NCI-H187 (cell line): ENCODE measurements around the gene PDZRN4.
"Not testable (repeated sequence)": the region's sequence is repeated elsewhere in the genome, so short reads cannot be mapped to it uniquely, and the experiment has no call there.

ENCODE experiments used
- DNase-seq, 2 experiments: peaks; one replicate each; lab custom pipeline; 2025; lab: John Stamatoyannopoulos, UW

The PDZRN4 gene

DNA sequence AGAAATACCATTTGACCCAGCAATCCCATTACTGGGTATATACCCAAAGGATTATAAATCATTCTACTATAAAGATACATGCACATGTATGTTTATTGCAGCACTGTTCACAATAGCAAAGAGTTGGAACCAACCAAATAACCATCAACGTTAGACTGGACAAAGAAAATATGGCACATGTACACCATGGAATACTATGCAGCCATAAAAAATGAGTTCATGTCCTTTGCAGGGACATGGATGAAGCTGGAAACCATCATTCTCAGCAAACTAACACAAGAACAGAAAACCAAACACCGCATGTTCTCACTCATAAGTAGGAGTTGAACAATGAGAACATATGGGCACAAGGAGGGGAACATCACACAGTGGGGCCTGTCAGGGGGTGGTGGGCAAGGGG, 97.3 kb downstream of the PDZRN4 start:
- not testable (repeated sequence) for DNase-seq

DNA sequence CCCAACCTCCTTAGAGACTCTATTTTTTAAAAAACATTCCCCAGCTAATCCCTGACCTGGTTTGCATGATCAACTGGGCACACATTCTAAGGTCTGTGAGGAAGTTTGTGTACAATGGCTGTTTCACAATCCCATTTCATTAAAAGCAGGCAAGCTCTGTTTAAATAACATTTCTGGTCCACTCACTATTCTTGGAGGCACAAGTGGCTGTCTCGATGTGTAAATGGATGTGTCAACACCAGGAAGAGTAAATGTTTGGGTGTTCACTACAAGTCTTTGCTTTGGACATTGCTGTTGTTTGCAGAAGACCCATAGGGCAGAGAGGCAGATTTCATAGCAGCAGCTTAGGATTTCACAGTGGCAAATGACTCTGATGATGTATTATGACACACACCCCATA, 98.3 kb downstream of the PDZRN4 start:
- DNase-seq = no peak

DNA sequence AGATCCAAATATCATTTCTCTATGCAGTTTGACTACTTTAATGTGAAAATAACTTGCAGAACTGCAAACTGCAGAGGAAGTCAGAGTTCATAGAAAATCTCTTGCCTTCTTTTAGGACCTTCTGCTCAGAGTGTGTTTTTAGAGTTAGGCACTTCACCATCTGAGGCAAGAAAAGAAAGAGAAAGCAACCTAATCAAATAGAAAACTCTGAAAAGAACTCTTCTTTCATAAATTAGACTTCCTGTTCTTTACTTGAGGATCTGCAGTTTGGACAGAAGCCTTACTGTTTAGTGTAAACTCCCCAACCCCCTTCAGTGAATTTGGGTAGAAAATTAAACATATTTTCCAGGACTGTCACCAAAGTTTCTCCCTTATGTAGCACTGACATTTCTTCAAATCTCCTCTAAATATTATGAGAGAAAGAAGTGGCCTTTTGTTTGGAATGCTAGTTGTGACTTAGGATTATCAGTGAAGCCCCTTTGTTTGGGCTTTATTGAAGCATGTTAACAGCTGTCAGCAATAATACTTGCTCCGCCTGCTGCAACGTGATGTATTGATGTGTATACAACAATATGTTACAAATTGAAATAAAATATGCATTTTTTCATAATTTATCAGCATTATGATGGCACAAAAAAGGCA, 99.5 kb downstream of the PDZRN4 start:
- DNase-seq = no peak

DNA sequence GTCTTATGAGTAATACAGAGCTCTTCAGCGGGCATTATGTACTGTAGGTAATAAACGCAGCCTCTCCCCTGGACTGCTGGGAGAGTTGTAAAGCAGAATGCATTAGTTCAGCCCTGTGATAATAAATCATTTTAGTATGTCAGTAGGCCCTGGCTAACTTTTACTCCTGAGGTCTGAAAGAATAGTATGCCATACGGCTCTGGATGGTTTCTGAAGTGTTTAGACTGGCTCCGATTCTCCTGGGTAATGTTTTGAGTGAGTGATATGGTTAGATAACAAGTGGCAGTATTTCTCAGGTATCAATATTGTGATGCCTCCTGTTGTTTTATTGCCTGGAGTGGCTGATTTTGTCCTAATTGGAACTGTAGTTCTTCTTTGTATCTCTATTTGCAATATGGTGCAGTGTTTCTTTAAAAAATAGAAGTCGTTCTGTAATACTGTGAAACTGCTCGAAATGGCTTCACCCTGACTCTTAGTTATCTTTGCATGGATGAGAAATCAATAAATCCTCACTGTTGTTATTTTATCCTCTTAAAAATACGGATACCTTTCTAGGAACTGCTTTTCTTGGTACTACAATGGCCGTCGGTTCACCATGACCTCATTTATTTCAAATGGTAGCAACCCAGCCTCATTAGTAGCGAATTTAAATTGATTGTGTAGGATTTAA, 100.2 kb downstream of the PDZRN4 start:
- DNase-seq = peak; percentile 81 to 88

DNA sequence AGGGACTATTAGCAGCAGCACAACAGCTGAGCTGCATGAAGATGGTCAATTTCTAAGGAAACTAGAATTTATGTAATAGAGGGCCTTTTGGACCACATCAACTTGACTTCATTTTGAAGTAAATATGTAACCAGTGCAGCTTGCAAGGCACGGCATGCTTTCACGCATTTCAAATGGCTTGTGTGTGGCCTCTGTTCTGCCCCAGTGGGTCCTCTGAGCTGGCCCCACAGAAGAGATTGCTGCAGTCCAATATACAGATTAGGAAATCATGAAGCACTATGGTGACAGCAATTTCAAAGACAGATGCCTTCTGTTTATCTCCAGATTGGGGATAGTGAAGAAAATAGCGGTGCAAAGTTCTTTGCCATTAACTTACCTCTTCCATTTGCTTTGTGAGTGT, 101.4 kb downstream of the PDZRN4 start:
- no peak for DNase-seq

DNA sequence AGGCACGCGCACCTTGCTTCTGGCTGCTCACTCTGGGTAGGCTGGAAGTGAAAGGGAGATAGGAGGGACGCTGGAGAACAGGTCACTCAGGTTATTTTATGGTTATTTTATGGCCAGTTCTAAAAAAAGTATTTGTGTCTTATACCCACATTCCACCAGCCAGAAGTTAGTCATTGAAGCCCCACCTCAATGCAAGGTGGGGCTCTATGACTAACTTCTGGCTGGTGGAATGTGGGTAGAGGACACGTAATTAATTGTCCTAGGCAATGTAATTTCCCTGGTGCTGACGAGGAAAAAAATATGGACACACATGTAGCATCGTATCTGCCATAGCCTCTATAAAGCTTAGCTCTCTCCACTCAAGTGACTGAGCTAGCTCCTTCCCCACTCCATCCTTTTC, 104.9 kb downstream of the PDZRN4 start:
- no peak for DNase-seq

DNA sequence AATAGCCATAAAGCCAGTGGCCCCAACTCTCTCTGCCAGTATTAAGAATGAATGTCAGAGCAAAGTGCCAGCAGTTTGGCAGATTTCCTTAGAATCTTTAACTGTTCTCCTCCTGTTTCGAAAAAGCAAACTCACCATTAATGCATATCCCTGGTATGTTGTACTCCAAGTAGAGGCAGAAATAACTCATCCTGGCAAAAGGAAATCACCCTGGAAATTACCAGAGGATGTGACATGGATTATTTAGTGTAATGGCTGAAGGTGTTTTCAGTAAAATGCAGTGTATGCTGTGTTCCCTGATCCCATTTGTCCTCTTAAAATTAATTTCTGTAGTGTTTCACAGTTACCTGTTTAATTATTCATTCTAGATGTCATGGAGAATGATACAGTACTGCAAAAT, 105.3 kb downstream of the PDZRN4 start:
- DNase-seq = no peak

DNA sequence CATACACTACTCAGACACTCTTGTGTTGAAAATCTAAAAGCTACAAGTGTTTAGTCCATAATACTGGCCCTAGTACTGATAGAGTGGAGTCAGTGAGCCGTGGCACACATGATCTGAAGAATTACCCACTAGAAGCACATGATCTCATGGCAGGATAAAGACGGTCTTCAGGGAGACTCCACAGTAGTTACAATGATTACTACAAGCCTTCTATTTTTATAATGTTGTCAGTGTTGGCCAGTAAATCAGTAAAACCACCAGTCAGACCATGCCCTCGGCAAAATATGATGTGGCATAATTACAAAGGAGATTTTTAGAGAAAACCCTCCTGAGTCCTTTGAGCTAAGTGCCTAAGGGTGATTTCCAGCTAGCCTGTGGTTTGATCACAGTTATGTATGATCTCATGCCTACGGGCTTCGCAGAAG, 114.9 kb downstream of the PDZRN4 start:
- DNase-seq = peak; percentile 49 to 73

DNA sequence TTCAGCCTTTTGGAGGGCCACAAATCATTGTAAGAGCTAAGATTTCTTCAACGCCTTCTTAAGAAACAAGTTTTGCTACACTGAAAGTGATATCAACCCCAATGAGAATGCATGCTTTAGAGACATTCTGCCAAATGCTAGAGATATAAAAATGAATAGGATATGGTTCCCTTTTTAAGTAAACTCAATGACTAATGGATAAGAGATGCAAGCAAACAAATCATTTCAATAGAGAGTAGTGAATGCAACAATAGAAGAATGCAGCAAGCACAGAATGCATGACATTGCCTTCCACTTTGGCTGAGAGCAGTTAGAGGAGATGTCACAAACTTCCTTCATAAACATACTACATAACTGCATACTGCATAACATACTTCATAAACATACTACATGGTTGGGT, 116.4 kb downstream of the PDZRN4 start:
- no peak for DNase-seq

DNA sequence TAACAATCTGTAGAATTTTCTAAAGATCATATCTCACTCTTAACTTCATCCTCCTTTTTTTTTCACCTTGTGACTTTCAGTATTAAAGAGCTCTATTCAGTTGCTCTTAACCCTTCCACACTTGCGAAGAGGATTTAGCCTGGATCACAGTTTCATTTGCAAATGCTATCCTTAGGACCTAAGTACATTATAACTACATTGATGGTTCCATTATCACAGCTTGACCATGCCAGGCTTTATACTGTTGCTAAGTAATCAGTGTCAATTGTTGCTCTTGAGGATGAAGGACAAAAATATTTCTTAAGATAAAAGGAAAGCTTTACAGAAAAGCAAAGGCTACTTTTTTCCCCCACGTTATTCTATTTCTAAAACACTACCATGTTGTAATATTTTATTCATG, 122.2 kb downstream of the PDZRN4 start:
- DNase-seq = no peak

DNA sequence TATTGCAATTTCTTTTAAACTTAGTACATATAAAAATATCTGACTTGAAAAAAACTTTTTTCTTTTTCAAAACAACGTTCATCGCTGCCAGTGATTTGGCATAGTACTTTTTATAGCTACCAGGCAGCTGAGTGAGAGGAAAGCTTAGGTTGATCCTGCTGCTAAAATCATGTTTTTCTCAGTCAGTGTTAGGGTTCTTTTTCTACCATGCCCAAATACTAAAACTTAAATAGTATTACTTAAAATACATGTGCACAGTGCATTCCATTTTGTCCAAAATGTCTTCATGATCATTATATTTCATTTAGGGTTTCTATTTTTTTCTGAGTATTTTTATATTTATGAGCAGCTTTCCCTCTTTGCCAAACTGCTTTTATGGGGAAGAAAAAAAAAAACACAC, 123.8 kb downstream of the PDZRN4 start:
- DNase-seq = no peak

DNA sequence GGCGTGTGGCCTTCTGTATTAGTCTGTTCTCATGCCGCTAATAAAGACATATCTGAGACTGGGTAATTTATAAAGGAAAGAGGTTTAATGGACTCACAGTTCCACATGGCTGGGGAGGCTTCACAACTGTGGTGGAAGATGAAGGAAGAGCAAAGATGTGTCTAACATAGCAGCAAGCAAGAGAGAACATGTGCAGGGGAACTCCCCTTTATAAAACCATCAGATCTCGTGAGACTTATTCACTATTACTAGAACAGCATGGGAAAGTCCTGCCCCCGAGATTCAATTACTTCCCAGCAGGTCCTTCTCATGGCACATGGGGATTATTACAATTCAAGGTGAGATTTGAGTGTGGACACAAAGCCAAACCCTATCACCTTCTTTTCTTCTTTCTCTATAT, 124.3 kb downstream of the PDZRN4 start:
- DNase-seq = not testable (repeated sequence)

DNA sequence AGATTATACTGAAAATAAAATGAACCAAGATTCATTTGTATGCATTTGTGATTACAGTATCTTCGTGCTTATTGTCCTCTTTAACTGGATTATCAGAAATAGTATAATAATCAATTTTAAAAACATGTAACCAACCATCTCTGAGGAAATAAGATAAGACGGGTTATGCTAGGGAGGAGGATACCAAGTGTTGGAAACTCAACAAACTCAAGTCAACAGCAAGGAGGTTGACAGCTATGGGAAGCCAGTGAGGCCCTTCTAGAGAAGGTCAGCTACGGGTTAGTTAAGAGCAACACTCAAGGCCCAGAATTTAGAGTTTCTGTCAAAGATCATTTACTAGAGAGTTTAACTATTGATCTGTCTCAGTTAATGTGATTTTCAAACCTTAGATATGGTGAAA, 137.2 kb downstream of the PDZRN4 start:
- DNase-seq = no peak

DNA sequence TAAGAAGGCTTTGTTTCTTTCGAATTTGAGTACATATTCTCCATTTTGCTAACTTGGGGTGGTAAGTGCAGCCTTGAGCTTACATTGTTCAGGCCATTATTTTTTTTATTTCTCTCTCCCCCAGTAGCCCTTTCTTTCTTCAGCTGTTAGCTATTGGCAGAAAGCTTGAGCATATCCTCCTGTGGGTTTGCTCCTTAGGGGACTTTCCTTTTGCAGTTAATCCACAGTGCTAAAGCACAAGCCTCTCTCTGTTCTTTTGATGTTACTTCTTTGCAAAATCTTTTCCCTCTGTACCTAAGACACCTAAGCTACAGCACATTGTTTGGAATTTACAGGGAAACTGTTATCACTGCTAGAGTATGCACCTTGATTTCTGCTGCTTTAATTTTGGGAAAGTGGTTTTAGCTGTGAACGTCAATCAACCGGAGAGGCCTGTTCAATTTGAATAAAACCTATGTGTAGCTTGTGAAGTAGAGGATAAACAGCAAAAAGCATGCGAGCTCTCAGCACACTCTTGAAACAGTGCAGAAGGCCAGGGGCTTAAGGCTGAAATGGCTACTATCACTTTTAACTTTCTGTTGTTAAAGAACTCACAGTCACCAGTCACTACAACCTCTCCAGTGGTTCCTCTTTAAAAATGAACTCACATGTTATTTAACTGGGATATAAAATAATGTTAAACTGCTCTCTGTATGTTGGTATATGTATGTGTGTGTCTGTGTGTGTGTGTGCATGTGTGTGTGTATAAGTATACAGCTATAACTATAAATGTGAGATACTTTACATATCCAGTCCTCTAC, 139.2 kb downstream of the PDZRN4 start:
- no peak for DNase-seq

DNA sequence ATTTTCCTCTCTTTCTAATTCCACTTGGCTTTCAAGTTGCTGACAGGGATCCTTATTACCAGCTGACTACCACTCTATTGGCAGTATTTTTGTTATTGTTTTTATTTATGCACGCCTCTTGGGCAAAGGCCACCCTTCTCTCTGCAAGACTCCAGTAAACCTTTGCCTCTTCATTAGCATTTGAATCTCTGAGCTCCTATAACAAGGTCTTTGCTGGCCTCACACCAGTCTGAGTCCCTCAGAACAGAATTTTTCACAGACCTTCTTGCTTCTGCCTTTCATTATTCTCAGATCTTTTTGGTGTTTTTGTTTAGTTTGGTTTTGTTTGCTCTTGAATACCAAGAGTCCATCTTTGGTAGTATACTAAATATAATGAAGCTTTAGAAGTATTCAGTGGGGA, 145.9 kb downstream of the PDZRN4 start:
- no peak for DNase-seq

DNA sequence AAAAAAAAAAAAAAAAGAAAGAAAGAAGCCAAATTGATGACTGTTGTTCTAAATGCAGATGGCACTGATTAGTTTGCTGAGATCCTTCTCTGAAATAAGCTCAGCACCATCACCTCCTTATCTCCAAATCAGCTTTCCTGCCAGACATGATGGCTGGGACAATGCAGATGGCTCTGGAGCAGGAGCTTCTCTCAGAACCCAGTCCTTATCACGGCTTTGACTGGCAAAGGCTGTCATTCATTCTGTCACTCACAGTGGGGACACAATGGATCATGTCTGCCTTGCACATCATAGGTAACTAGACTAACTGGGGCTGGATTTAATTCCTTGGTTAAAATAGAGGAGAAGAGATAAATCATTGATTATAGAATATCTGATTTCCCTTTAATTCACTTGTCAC, 146.3 kb downstream of the PDZRN4 start:
- no peak for DNase-seq

DNA sequence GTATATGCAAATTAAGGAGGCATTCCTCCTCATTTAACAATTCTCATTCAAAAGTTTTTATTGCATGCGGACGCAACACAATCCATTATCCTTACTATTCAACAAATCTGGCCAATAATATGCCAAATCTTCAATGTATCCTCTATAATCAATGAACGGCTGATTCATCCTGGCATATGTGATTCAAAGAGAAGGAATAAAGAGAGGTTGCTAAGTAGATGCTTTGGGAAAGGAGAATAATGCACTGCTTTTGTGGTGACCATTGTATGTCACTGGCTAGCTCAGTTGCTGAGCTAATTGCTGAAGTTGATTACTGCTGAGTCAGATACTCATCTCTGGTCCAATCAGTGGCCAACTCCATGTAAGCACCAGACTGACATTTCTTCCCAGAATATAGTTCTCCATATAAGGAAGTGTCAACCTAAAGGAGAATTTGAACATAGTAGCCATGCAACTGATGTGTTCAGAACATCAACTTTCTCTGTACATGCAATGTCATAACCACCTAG, 148.0 kb downstream of the PDZRN4 start:
- DNase-seq = no peak

DNA sequence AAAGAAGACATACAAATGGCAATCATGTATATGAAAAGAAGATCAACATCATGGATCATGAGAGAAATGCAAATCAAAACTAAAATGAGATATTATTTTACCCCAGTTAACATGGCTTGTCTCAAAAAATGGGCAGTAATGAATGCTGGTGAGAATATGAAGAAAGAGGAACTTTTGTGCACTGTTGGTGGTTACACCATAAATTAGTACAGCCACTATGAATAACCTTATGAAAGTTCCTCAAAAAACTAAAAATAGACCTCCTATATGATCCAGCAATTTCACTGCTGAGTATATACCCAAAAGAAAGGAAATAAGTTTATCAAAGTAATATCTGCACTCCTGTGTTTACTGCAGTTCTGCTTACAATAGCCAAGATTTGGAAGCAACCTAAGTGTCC, 151.7 kb downstream of the PDZRN4 start:
- no peak for DNase-seq

DNA sequence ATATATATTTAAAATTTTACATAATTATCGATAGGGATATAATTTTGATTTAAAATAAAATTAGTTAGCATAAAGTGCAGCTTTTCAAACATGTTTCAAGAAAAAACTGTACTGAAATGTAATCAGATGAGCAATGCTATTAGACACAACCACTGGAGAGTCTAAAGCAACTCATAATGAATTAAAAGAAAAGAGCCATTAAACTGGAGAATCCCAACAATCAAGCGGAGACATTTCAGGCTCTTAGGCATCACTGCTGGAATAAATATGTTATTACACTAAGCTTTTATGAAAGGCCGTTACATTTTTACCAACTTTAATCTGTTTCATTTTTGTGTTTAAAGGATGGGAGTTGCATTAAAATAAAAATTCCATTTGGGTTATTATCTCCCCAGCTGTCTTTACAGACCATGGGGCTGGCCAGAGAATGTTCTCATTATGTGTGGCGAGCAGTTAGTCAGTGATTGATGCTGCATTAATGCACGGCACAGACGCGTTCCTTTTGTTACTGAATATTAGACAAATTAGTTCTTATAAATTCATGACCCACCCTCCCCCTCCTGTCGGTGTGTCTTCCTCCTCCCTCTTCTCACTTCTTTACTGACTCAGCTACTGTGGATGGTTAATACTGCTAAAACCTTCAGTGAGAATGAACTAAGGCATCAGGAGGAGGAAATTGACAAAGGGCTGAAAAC, 156.8 kb downstream of the PDZRN4 start:
- DNase-seq = no peak

DNA sequence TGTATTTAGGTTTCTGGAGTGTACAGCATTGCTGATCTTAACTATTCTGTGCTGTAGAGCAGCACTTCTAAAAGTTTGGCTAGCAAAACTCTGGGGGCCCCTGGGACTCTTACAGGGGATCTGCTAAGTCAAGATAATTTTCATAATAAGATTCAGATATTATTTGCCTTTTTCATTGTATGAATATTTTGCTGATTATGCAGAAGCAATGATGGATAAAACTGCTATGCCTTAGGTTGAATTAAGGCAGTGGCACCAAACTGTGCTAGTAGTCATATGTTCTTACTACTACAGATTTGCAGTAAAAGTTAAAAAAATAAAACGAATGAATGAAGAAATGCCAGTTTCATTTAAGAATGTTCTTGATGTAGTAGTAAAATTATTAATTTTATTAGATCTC, 160.1 kb downstream of the PDZRN4 start:
- no peak for DNase-seq

DNA sequence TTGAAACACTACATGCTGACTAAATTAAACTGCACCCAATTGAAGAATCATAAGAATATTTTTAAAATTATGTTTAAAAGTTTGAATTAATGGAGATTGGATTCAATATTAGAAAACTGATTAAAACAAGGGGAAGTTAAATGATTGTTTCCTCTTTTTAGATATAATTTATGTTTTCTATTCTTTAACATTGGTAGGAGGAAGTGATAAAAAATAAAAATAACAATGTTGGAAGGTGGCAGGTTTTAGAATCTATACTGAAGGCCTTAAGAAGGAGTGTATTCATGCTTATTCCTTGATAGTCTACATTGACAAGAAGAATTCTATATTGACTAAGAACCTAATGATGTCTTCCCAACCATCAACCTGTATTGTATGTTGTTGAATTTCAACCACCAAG, 168.1 kb downstream of the PDZRN4 start:
- DNase-seq = no peak

DNA sequence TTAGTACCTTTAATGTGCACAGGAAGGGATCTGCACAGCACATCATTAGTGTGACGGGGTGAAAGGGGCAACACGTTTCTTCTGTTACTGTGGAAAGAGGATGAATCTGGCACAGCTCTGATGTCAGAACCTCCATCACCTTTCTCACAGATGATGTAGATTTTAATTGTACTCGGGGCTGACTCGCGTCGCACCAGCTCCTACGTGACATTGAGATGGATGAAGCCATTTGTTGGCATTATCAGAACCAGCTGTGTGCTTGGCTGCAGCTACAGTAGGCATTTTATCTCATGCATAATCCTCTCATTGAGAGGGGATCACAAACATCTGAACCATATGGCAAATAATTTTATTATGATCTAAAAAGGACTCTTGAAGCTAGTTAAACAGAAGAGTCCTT, 173.6 kb downstream of the PDZRN4 start:
- DNase-seq = no peak
